ENCODE measurements around the gene SGMS1. TPM values are rescaled to one million over a fixed set of nuclear protein-coding genes. Genes with fewer than 3 reads are reported as not detected.

The SGMS1 gene
- polyA plus RNA-seq, 1 experiment, result 21.1 TPM

GRCh38 chr10:50420196-50420595 is 203.6 kb downstream of the SGMS1 start:
- POLR2A ChIA-PET, result interaction anchor here (0.5 kb wide), 1 partner anchor 88 kb away, joined by 16 read pairs; no protein-coding TSS in a partner anchor
- no peaks in the 10 kb centered on the region for H3K36me3 ChIP-seq (ENCODE audit: control insufficient read depth, insufficient read depth, low read length)

GRCh38 chr10:50419756-50420155 is 204.0 kb downstream of the SGMS1 start:
- CTCF ChIA-PET, result interaction anchor here (0.9 to 1.4 kb wide), 2 partner anchors 202 to 234 kb away, joined by 3 to 4 read pairs; no protein-coding TSS in a partner anchor
- Histone ChIP-seq H3K36me3 (ENCODE audit: control insufficient read depth, insufficient read depth, low read length) (no peaks in the 10 kb centered on the region), H3K27me3 (ENCODE audit: control insufficient read depth, insufficient read depth, low read length) (no peaks in the 10 kb centered on the region), H3K4me3 (ENCODE audit: low read depth, low read length) (no peak overlapping the region)
- DNase-seq (ENCODE audit: low read depth), result no peak
- TF ChIP-seq CTCF (IDR thresholded peaks at IDR 0.05; ENCODE audit: insufficient read depth, low read depth, low read length), result no peak
- POLR2A ChIA-PET, result interaction anchor here (0.5 kb wide), 1 partner anchor 88 kb away, joined by 16 read pairs; no protein-coding TSS in a partner anchor

More at GRCh38 chr10:50420196-50420595, 203.6 kb downstream of the SGMS1 start:
- CTCF ChIA-PET, result interaction anchor here (0.7 to 1.4 kb wide), 5 partner anchors 11 to 234 kb away, joined by 3 to 4 read pairs (median 3); no protein-coding TSS in a partner anchor
- no peak for TF ChIP-seq CTCF (IDR thresholded peaks at IDR 0.05; ENCODE audit: insufficient read depth, low read depth, low read length)
- H3K4me3 ChIP-seq (ENCODE audit: low read depth, low read length), result no peak overlapping the region
- DNase-seq (ENCODE audit: low read depth), result no peak
- no peaks in the 10 kb centered on the region for H3K27me3 ChIP-seq (ENCODE audit: control insufficient read depth, insufficient read depth, low read length)

DNA sequence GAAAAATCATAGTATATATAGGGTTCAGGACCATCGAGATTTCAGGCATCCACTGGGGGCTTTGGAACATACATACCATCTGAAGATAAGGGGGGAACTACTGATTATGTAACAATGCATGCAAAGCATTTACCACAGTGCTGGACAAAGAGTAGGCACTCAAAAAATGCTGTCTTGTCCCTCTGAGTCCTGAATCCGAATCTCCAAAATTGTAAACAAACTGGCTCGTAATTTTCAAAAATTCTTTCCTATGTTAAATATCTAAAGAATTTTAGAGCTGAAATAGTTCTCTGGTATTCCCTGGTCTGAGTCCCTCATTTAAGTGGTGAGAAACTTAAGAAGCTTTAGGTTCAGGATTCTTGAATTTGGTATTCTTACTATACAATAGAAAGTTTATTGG is 204.7 kb downstream of the SGMS1 start:
- Histone ChIP-seq H3K27me3 (ENCODE audit: control insufficient read depth, insufficient read depth, low read length) (no peaks in the 10 kb centered on the region), H3K4me3 (ENCODE audit: low read depth, low read length) (no peak overlapping the region), H3K36me3 (ENCODE audit: control insufficient read depth, insufficient read depth, low read length) (no peaks in the 10 kb centered on the region)
- no peak for TF ChIP-seq CTCF (IDR thresholded peaks at IDR 0.05; ENCODE audit: insufficient read depth, low read depth, low read length)
- CTCF ChIA-PET, result interaction anchor here (0.9 to 1.4 kb wide), 2 partner anchors 203 to 235 kb away, joined by 3 to 4 read pairs; no protein-coding TSS in a partner anchor
- POLR2A ChIA-PET, result no interaction called here
- DNase-seq (ENCODE audit: low read depth), result no peak

DNA sequence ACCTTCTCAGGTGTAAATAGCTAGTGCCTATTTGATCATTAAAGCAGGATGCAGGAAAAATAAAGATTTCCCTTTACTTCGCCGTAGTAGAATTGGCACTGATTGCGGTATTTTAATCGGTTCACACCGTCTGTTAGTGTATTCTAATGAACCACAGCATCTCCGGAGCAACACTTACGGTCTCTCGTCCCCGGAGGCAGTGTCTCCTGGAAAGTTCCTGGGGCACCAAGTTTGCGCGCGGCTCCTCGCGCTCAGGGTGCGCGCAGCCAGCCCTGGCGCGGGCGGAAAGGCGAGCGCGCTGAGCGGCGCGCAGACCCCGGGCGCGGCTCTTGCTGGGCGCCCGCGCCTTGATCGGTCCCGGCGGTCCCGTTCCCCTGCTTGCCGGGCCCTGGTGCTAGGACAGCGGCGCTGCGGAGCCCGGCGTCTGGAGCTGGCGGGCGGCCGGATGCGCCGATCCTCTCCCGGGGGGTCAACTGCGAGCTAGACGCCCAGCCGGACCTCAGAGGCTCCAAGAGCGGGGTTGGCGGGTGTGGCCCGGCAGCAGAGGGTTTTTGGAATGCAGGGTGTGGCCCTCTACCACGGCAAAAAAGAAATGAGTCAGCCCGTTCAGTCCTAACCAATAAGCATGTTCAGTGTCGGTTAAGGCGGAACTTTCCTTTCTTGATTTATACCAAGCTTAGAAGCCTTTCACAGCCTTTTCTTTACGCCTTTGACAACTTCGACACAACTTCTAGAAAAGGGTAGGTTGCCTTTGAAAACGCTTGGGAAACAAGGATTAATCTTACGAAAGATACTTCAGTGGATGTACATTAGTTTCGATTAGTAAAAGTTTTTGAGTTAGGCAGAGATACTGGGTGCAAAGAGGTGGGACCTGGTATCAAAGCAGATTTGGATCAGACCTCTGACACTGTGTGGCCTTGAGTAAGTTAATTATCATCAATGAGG is 205.6 kb downstream of the SGMS1 start:
- peak overlapping the region; percentile 65 for H3K4me3 ChIP-seq (ENCODE audit: low read depth, low read length)
- TF ChIP-seq CTCF (IDR thresholded peaks at IDR 0.05; ENCODE audit: insufficient read depth, low read depth, low read length), result no peak
- ChIA-PET CTCF (interaction anchor here (0.5 to 1.9 kb wide), 3 partner anchors 43 to 137 kb away, joined by 3 to 5 read pairs (median 3); no protein-coding TSS in a partner anchor), POLR2A (no interaction called here)
- peak; percentile 69 for DNase-seq (ENCODE audit: low read depth)
- no peaks in the 10 kb centered on the region for H3K27me3 ChIP-seq (ENCODE audit: control insufficient read depth, insufficient read depth, low read length)
- H3K36me3 ChIP-seq (ENCODE audit: control insufficient read depth, insufficient read depth, low read length), result no peaks in the 10 kb centered on the region

GRCh38 chr10:50417486-50417885 is 206.3 kb downstream of the SGMS1 start:
- Histone ChIP-seq H3K27me3 (ENCODE audit: control insufficient read depth, insufficient read depth, low read length) (no peaks in the 10 kb centered on the region), H3K4me3 (ENCODE audit: low read depth, low read length) (peak overlapping the region; percentile 65), H3K36me3 (ENCODE audit: control insufficient read depth, insufficient read depth, low read length) (no peaks in the 10 kb centered on the region)
- no peak for TF ChIP-seq CTCF (IDR thresholded peaks at IDR 0.05; ENCODE audit: insufficient read depth, low read depth, low read length)
- ChIA-PET POLR2A (interaction anchor here (0.6 kb wide), 1 partner anchor 83 kb away, joined by 6 read pairs; no protein-coding TSS in a partner anchor), CTCF (interaction anchor here (0.5 to 2.0 kb wide), 5 partner anchors 42 to 207 kb away, joined by 3 to 5 read pairs (median 3); no protein-coding TSS in a partner anchor)
- no peak for DNase-seq (ENCODE audit: low read depth)
